A549 treated with GW870086 at 1 μM for 4 hours (cell line): ENCODE measurements around the gene PCDHA7. TPM values are rescaled to one million over a fixed set of nuclear protein-coding genes. Genes with fewer than 3 reads are reported as not detected.

Experiments
- total RNA-seq: library from RNA; stranded (reverse); fragments of 200-300 nt; extraction: Qiagen RNA extraction; gene quantifications from 5 replicates; pipeline ENCODE4 v1.2.3, GENCODE V29; 2022; ENCODE audit warnings: low read depth

Gene PCDHA7
- total RNA-seq, 1 experiment from 2014 or later, result 0.13 TPM

Other genes with a start within 250 kb of the PCDHA7 start
- gene CD14, start 201.1 kb upstream of the PCDHA7 start, total RNA-seq, result 3.0 to 4.8 TPM (median 4.6 TPM) in 5 replicates
- 9.1 to 14.6 TPM (median 12.8 TPM) in 5 replicates for gene TMCO6, start 194.8 kb upstream of the PCDHA7 start, total RNA-seq
- 110 to 128 TPM (median 113 TPM) in 5 replicates for gene NDUFA2, start 186.6 kb upstream of the PCDHA7 start, total RNA-seq
- gene IK, start 186.4 kb upstream of the PCDHA7 start, total RNA-seq, result 82.9 to 107 TPM (median 88.8 TPM) in 5 replicates
- 27.1 to 30.4 TPM (median 30.0 TPM) in 5 replicates for gene WDR55, start 169.4 kb upstream of the PCDHA7 start, total RNA-seq
- gene DND1, start 160.7 kb upstream of the PCDHA7 start, total RNA-seq, result 0.37 to 0.97 TPM (median 0.64 TPM) in 5 replicates
- gene HARS1, start 142.9 kb upstream of the PCDHA7 start, total RNA-seq, result 73.2 to 85.5 TPM (median 78.1 TPM) in 5 replicates
- 33.2 to 42.4 TPM (median 37.4 TPM) in 5 replicates for gene HARS2, start 142.8 kb upstream of the PCDHA7 start, total RNA-seq
- gene ZMAT2, start 133.8 kb upstream of the PCDHA7 start, total RNA-seq, result 80.6 to 110 TPM (median 84.5 TPM) in 5 replicates
- 0.09 to 0.18 TPM (median 0.15 TPM) in 5 replicates for gene PCDHA1, start 48.1 kb upstream of the PCDHA7 start, total RNA-seq
- 0.06 to 0.10 TPM (median 0.07 TPM) in 3 of 5 replicates, not detected in the others for gene PCDHA2, start 39.4 kb upstream of the PCDHA7 start, total RNA-seq
- 0.78 to 1.3 TPM (median 0.88 TPM) in 5 replicates for gene PCDHA3, start 33.2 kb upstream of the PCDHA7 start, total RNA-seq
- gene PCDHA4, start 27.2 kb upstream of the PCDHA7 start, total RNA-seq, result 1.6 to 2.2 TPM (median 2.0 TPM) in 5 replicates
- gene PCDHA5, start 12.7 kb upstream of the PCDHA7 start, total RNA-seq, result 0.50 to 0.74 TPM (median 0.70 TPM) in 5 replicates
- 0.05 to 0.09 TPM (median 0.08 TPM) in 3 of 5 replicates, not detected in the others for gene PCDHA6, start 6.3 kb upstream of the PCDHA7 start, total RNA-seq
- gene PCDHA8, start 6.9 kb downstream of the PCDHA7 start, total RNA-seq, result 0.03 to 0.11 TPM in 2 of 5 replicates, not detected in the others
- 0.02 to 0.07 TPM in 2 of 5 replicates, not detected in the others for gene PCDHA9, start 14.1 kb downstream of the PCDHA7 start, total RNA-seq
- 0.03 to 0.05 TPM (median 0.04 TPM) in 4 of 5 replicates, not detected in the other for gene PCDHA10, start 21.6 kb downstream of the PCDHA7 start, total RNA-seq
- 0.06 to 0.96 TPM (median 0.11 TPM) in 5 replicates for gene PCDHA11, start 34.7 kb downstream of the PCDHA7 start, total RNA-seq
- gene PCDHA12, start 41.0 kb downstream of the PCDHA7 start, total RNA-seq, result 2.5 to 3.4 TPM (median 3.1 TPM) in 5 replicates
- 0.07 to 0.17 TPM (median 0.10 TPM) in 5 replicates for gene PCDHA13, start 47.9 kb downstream of the PCDHA7 start, total RNA-seq
- gene PCDHAC1, start 92.0 kb downstream of the PCDHA7 start, total RNA-seq, result 2.4 to 3.3 TPM (median 3.0 TPM) in 5 replicates
- gene PCDHAC2, start 132.2 kb downstream of the PCDHA7 start, total RNA-seq, result 4.0 to 5.0 TPM (median 4.4 TPM) in 5 replicates
- not detected in 5 replicates for gene PCDHB1, start 217.1 kb downstream of the PCDHA7 start, total RNA-seq